ENCODE data around the gene NUDT2.

- no peak for TF ChIP-seq POLR2AphosphoS5 (IDR thresholded peaks at IDR 0.05)
- no peak for TF ChIP-seq EP300 (IDR thresholded peaks at IDR 0.05)
- no peak for TF ChIP-seq CTCF (IDR thresholded peaks at IDR 0.05)
Observed at GRCh38 chr9:34382879-34383278, 53.5 kb downstream of the NUDT2 start.

Measured in esophagus muscularis mucosa (tissue), 4 donors.